CD8-positive, alpha-beta memory T cell (primary cell): ENCODE data around the gene SCO2. TPM values are rescaled to one million over a fixed set of nuclear protein-coding genes. Genes with fewer than 3 reads are reported as not detected.
A peak's percentile ranks its signal among the peaks of the same experiment; 100 is the strongest.

Source experiments
- CTCF ChIA-PET: fragments of 350-600 bp; sonication (Branson Sonifier 250); formaldehyde crosslinking; loops from one replicate; lab custom pipeline; 2021; ENCODE audit warnings: antibody characterized with exemption; lab: Charles Lee
- POLR2A ChIA-PET: fragments of 350-600 bp; sonication (Branson Sonifier 250); formaldehyde crosslinking; loops from one replicate; lab custom pipeline; 2021; ENCODE audit warnings: antibody characterized with exemption; lab: Charles Lee
- DNase-seq, 5 donors: peaks; one replicate each; pipeline versions ENCODE4 v3.0.0 to v3.0.0-alpha.2; 2020 to 2022; ENCODE audit warnings: mixed read lengths in 1 of 5
- H3K27ac ChIP-seq: one replicate; pipeline ENCODE4 v1.7.0; 2013; ENCODE audit warnings: low read depth, mild to moderate bottlenecking, low read length, moderate library complexity
- H3K27me3 ChIP-seq: 2 replicates; pipeline ENCODE4 v1.7.0; 2013; ENCODE audit warnings: low read length, mild to moderate bottlenecking; ENCODE audit not compliant: insufficient read depth, poor library complexity, severe bottlenecking
- H3K36me3 ChIP-seq: 2 replicates; pipeline ENCODE4 v1.7.0; 2013; ENCODE audit warnings: mild to moderate bottlenecking, low read length, moderate library complexity; ENCODE audit not compliant: insufficient read depth
- H3K4me1 ChIP-seq: 2 replicates; pipeline ENCODE4 v1.7.0; 2013; ENCODE audit warnings: mild to moderate bottlenecking, low read length, moderate library complexity; ENCODE audit not compliant: insufficient read depth
- H3K4me3 ChIP-seq: 2 replicates; pipeline ENCODE4 v1.7.0; 2013; ENCODE audit warnings: mild to moderate bottlenecking, low read length
- H3K9me3 ChIP-seq: 2 replicates; pipeline ENCODE4 v1.7.0; 2013; ENCODE audit warnings: mild to moderate bottlenecking, low read length
- H3K27ac Mint-ChIP-seq, 8 donors: one replicate each; pipeline ENCODE4 v1.8.0; 2020 to 2021; ENCODE audit warnings: mixed read lengths in 8 of 8, mild to moderate bottlenecking in 6 of 8, inconsistent platforms in 3 of 8, moderate library complexity in 3 of 8
- H3K27me3 Mint-ChIP-seq, 2 donors: one replicate each; pipeline ENCODE4 v1.8.0; 2020 to 2021; ENCODE audit warnings: mixed read lengths in 2 of 2, mild to moderate bottlenecking in 1 of 2, moderate library complexity in 1 of 2
- H3K36me3 Mint-ChIP-seq, 3 donors: one replicate each; pipeline ENCODE4 v1.8.0; 2020 to 2021; ENCODE audit warnings: mixed read lengths in 3 of 3, inconsistent platforms in 1 of 3, mild to moderate bottlenecking in 1 of 3
- H3K4me1 Mint-ChIP-seq, 3 donors: one replicate each; pipeline ENCODE4 v1.8.0; 2020 to 2021; ENCODE audit warnings: mixed read lengths in 3 of 3, inconsistent platforms in 1 of 3, mild to moderate bottlenecking in 1 of 3
- H3K4me3 Mint-ChIP-seq, 7 donors: one replicate each; pipeline ENCODE4 v1.8.0; 2020 to 2021; ENCODE audit warnings: mixed read lengths in 7 of 7, mild to moderate bottlenecking in 6 of 7, moderate library complexity in 4 of 7, inconsistent platforms in 2 of 7
- H3K9me3 Mint-ChIP-seq, 5 donors: one replicate each; pipeline ENCODE4 v1.8.0; 2020 to 2022; ENCODE audit warnings: mixed read lengths in 5 of 5, mild to moderate bottlenecking in 3 of 5, moderate library complexity in 2 of 5, inconsistent platforms in 1 of 5
- polyA plus RNA-seq: library from polyadenylated mRNA; unstranded; fragments of 300-500 nt; fragmentation: Illumina TruSeq; gene quantifications from one replicate; pipeline ENCODE4 v1.2.3, GENCODE V29; 2021
- total RNA-seq, 2 experiments: library from RNA; stranded (reverse); gene quantifications; one replicate each; pipeline ENCODE4 v1.2.3, GENCODE V29; 2021

Gene SCO2
- total and polyA plus RNA-seq, 3 experiments from 2014 or later = 2.4 to 6.5 (median 3.5) TPM

DNA sequence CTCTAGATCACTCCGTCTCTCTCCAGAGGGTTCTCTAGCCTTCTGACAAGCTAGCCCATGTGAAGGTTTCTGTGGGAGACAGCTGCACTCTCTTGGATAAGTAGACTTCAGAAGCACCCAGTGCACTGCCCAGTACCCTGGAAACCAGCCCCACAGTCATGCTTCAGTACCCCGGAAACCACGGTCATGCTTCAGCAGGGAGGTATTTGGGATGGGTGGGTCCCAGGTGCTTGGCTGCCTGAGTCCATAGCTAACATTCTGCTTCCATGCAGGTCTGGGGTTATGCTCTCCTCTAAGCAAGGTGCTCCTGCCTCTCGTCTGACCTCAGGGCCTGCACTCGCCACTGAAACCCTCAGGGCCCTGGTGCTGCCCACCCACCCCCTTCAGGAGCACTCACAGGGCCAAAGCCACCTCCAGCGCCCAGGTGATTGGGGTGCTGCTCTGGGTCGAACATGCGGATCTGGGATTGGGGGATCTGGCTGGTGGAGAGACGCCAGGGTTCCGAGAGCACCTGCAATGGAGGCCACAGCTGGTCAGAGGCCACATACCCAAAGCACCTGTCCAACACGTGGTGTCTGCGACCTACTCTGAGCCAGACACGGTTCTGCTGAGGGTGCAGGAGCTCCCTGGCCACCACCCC lies 44.6 kb upstream of the SCO2 start:
- Histone ChIP-seq H3K27me3 (no peaks in the 10 kb centered on the region), H3K4me1 (no peaks in the 10 kb centered on the region), H3K9me3 (no peaks in the 10 kb centered on the region), H3K27ac (no peak overlapping the region), H3K4me3 (no peak overlapping the region), H3K36me3 (peaks cover 8% of the 10 kb centered on the region)
- no peaks in the 10 kb centered on the region for H3K4me1 Mint-ChIP-seq
- H3K9me3 Mint-ChIP-seq = no peaks in the 10 kb centered on the region
- no peak overlapping the region for H3K27ac Mint-ChIP-seq
- ChIA-PET CTCF (interaction anchor here (1.3 kb wide), 1 partner anchor 8 kb away, joined by 3 read pairs; the partner anchor contains the start of gene CPT1B), POLR2A (no interaction called here)
- H3K27me3 Mint-ChIP-seq = peaks cover 0 to 4% of the 10 kb centered on the region in 2 donors
- H3K4me3 Mint-ChIP-seq = no peak overlapping the region
- DNase-seq = peak in 1 of 5 donors; percentile 12
- peaks cover 0 to 50% (median 3%) of the 10 kb centered on the region in 3 donors for H3K36me3 Mint-ChIP-seq

DNA sequence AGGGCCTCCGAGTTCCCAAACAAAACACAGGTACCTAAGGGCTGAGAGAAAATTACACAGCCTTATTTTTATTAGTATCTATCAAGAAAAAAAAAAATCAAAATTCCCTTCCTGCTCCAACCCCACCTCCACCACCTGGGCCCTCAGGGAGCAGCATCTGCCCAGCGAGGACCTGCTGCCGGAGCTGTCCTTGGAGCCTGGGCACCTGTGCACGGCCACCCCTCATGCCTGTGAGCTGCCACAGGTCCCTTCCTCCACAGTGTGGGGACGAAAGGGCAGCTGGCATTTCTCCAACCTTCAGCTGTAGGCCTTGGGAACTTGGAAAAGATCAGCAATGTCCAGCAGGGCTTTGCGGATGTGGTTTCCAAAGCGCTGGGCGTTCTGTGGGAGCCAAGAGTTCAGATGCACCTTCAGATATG lies 43.7 kb upstream of the SCO2 start:
- H3K4me1 Mint-ChIP-seq = no peaks in the 10 kb centered on the region
- peaks cover 0 to 46% (median 1%) of the 10 kb centered on the region in 3 donors for H3K36me3 Mint-ChIP-seq
- no peaks in the 10 kb centered on the region for H3K4me1 ChIP-seq
- no peaks in the 10 kb centered on the region for H3K9me3 ChIP-seq
- POLR2A ChIA-PET = no interaction called here
- peak in 1 of 5 donors; percentile 35 for DNase-seq
- H3K27ac ChIP-seq = no peak overlapping the region
- no peak overlapping the region for H3K27ac Mint-ChIP-seq
- H3K27me3 Mint-ChIP-seq = peaks cover 0 to 4% of the 10 kb centered on the region in 2 donors
- H3K27me3 ChIP-seq = no peaks in the 10 kb centered on the region
- H3K4me3 ChIP-seq = no peak overlapping the region
- H3K4me3 Mint-ChIP-seq = no peak overlapping the region
- peaks cover 8% of the 10 kb centered on the region for H3K36me3 ChIP-seq
- CTCF ChIA-PET = interaction anchor here (1.3 to 1.6 kb wide), 2 partner anchors 9 to 43 kb away, joined by 3 to 5 read pairs; partner anchors contain the start of genes CPT1B and SCO2
- H3K9me3 Mint-ChIP-seq = no peaks in the 10 kb centered on the region

GRCh38 chr22:50568626-50569025 lies 43.2 kb upstream of the SCO2 start:
- H3K27ac ChIP-seq = no peak overlapping the region
- Mint-ChIP-seq H3K27me3 (peaks cover 0 to 4% of the 10 kb centered on the region in 2 donors), H3K4me1 (peaks cover under 1 to 4% (median 1%) of the 10 kb centered on the region in 3 donors), H3K27ac (no peak overlapping the region), H3K36me3 (peaks cover 0 to 44% (median 1%) of the 10 kb centered on the region in 3 donors), H3K9me3 (no peaks in the 10 kb centered on the region), H3K4me3 (no peak overlapping the region)
- ChIA-PET POLR2A (no interaction called here), CTCF (interaction anchor here (1.6 kb wide), 1 partner anchor 43 kb away, joined by 5 read pairs; the partner anchor contains the start of gene SCO2)
- H3K9me3 ChIP-seq = no peaks in the 10 kb centered on the region
- peaks cover 8% of the 10 kb centered on the region for H3K36me3 ChIP-seq
- no peaks in the 10 kb centered on the region for H3K4me1 ChIP-seq
- H3K27me3 ChIP-seq = no peaks in the 10 kb centered on the region
- no peak overlapping the region for H3K4me3 ChIP-seq
- no peak for DNase-seq

GRCh38 chr22:50567721-50568252 lies 42.4 kb upstream of the SCO2 start:
- no peaks in the 10 kb centered on the region for H3K9me3 ChIP-seq
- CTCF ChIA-PET = interaction anchor here (1.6 kb wide), 1 partner anchor 42 kb away, joined by 5 read pairs; the partner anchor contains the start of gene SCO2
- no peak overlapping the region for H3K27ac ChIP-seq
- POLR2A ChIA-PET = no interaction called here
- no peak overlapping the region for H3K4me3 ChIP-seq
- peaks cover 9 to 12% (median 9%) of the 10 kb centered on the region in 3 donors for H3K4me1 Mint-ChIP-seq
- no peaks in the 10 kb centered on the region for H3K4me1 ChIP-seq
- no peak overlapping the region for H3K4me3 Mint-ChIP-seq
- DNase-seq = no peak
- H3K27ac Mint-ChIP-seq = peak overlapping the region in 1 of 8 donors; percentile 37
- peaks cover 0 to 4% of the 10 kb centered on the region in 2 donors for H3K27me3 Mint-ChIP-seq
- H3K36me3 Mint-ChIP-seq = peaks cover 0 to 46% (median 1%) of the 10 kb centered on the region in 3 donors
- H3K9me3 Mint-ChIP-seq = no peaks in the 10 kb centered on the region
- H3K27me3 ChIP-seq = no peaks in the 10 kb centered on the region
- H3K36me3 ChIP-seq = peaks cover 8% of the 10 kb centered on the region

DNA sequence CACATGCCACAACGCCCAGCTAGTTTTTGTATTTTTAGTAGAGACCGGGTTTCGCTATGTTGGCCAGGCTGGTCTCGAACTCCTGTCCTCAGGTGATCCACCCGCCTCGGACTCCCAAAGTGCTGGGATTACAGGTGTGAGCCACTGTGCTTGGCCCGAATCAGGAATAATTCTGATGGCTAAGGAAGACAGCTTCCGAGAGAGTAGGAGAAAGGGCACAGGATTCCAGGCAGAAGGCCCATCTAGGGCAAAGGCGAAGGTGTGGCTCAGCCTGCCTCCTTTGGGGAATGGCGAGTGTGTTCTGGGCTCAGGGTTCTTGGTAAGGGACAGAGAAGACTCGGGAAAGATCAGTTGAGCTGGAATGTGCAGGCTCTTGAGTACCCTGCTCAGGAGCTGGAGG lies 38.9 kb upstream of the SCO2 start:
- Histone ChIP-seq H3K9me3 (no peaks in the 10 kb centered on the region), H3K27me3 (no peaks in the 10 kb centered on the region), H3K4me3 (no peak overlapping the region), H3K27ac (no peak overlapping the region), H3K36me3 (peaks cover under 1% of the 10 kb centered on the region), H3K4me1 (no peaks in the 10 kb centered on the region)
- H3K27me3 Mint-ChIP-seq = peaks cover 0 to 4% of the 10 kb centered on the region in 2 donors
- CTCF ChIA-PET = interaction anchor here (1.9 to 4.5 kb wide), 5 partner anchors 13 to 56 kb away, joined by 5 to 58 read pairs (median 19); partner anchors contain the start of genes CHKB and SCO2
- H3K4me1 Mint-ChIP-seq = peaks cover 18 to 21% (median 19%) of the 10 kb centered on the region in 3 donors
- POLR2A ChIA-PET = interaction anchor here (3.2 kb wide), 1 partner anchor 38 kb away, joined by 23 read pairs; the partner anchor contains the start of gene SCO2
- H3K27ac Mint-ChIP-seq = peak overlapping the region in 1 of 8 donors; percentile 9
- peaks cover 0 to 15% (median 0%) of the 10 kb centered on the region in 3 donors for H3K36me3 Mint-ChIP-seq
- DNase-seq = peak in 1 of 5 donors; percentile 26
- H3K4me3 Mint-ChIP-seq = peak overlapping the region in 3 of 7 donors; percentile 15 to 49 (median 19)
- H3K9me3 Mint-ChIP-seq = no peaks in the 10 kb centered on the region

- Histone ChIP-seq H3K27ac (peak overlapping the region; percentile 29), H3K36me3 (no peaks in the 10 kb centered on the region), H3K4me1 (no peaks in the 10 kb centered on the region), H3K9me3 (no peaks in the 10 kb centered on the region), H3K27me3 (no peaks in the 10 kb centered on the region), H3K4me3 (peak overlapping the region; percentile 85)
- Mint-ChIP-seq H3K4me3 (peak overlapping the region; percentile 73 to 98 (median 92)), H3K4me1 (peaks cover 18 to 21% (median 19%) of the 10 kb centered on the region in 3 donors), H3K36me3 (peaks cover 0 to 8% (median 0%) of the 10 kb centered on the region in 3 donors), H3K27me3 (peaks cover 0 to 4% of the 10 kb centered on the region in 2 donors), H3K27ac (peak overlapping the region; percentile 7 to 98 (median 90)), H3K9me3 (no peaks in the 10 kb centered on the region)
- peak in 1 of 5 donors; percentile 45 for DNase-seq
- ChIA-PET POLR2A (interaction anchor here (0.7 to 3.2 kb wide), 10 partner anchors 15 to 327 kb away, joined by 3 to 23 read pairs (median 6); partner anchors contain the start of genes LMF2, NCAPH2, SCO2 and TYMP), CTCF (interaction anchor here (0.5 to 4.5 kb wide), 27 partner anchors 8 to 333 kb away, joined by 3 to 58 read pairs (median 5); partner anchors contain the start of genes CHKB, CPT1B, KLHDC7B and LMF2)
Measured at GRCh38 chr22:50563413-50564160, 38.2 kb upstream of the SCO2 start.
